ENCODE results near the gene ADGRG3. TPM values are rescaled to one million over a fixed set of nuclear protein-coding genes. Genes with fewer than 3 reads are reported as not detected.

ADGRG3 gene
- total RNA-seq, 1 donor: not detected

GRCh38 chr16:57722651-57723050, 54.5 kb downstream of the ADGRG3 start:
- no peak for TF ChIP-seq CTCF (IDR thresholded peaks at IDR 0.05; ENCODE audit: insufficient read depth, low read depth, low read length)
- H3K4me3 ChIP-seq (ENCODE audit: low read depth, low read length): no peak overlapping the region
- no peak for DNase-seq (ENCODE audit: low read depth)

DNA sequence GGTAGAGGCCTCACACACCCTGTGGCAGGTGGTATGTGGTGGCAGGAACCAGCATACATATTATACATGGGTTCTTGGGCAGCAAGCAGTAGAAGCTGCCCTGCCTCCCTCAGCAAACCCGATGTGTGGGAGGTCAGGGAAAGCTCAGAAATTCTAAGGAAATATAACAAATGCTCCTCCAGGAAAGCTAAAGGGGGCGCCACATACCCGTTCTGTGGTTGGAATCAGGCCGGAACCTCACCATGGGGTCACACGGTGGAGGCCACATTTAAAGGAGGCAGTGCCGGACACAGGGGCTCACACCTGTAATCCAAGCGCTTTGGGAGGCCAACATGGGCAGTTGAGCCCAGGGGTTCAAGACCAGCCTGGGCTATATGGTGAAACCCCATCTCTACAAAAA, 55.1 kb downstream of the ADGRG3 start:
- peak; percentile 37 for TF ChIP-seq CTCF (IDR thresholded peaks at IDR 0.05; ENCODE audit: insufficient read depth, low read depth, low read length)
- DNase-seq (ENCODE audit: low read depth): peak; percentile 18
- H3K4me3 ChIP-seq (ENCODE audit: low read depth, low read length): no peak overlapping the region

GRCh38 chr16:57724531-57724930, 56.4 kb downstream of the ADGRG3 start:
- H3K4me3 ChIP-seq (ENCODE audit: low read depth, low read length): no peak overlapping the region
- no peak for DNase-seq (ENCODE audit: low read depth)
- no peak for TF ChIP-seq CTCF (IDR thresholded peaks at IDR 0.05; ENCODE audit: insufficient read depth, low read depth, low read length)

- DNase-seq (ENCODE audit: low read depth): no peak
- no peak overlapping the region for H3K4me3 ChIP-seq (ENCODE audit: low read depth, low read length)
- TF ChIP-seq CTCF (IDR thresholded peaks at IDR 0.05; ENCODE audit: insufficient read depth, low read depth, low read length): no peak
These were observed 57.0 kb downstream of the ADGRG3 start for GRCh38 chr16:57725151-57725550.

- no peak for TF ChIP-seq CTCF (IDR thresholded peaks at IDR 0.05; ENCODE audit: insufficient read depth, low read depth, low read length)
These were observed 57.4 kb downstream of the ADGRG3 start for GRCh38 chr16:57725554-57725953.

GRCh38 chr16:57725976-57726375, 57.9 kb downstream of the ADGRG3 start:
- no peak for TF ChIP-seq CTCF (IDR thresholded peaks at IDR 0.05; ENCODE audit: insufficient read depth, low read depth, low read length)
- H3K4me3 ChIP-seq (ENCODE audit: low read depth, low read length): no peak overlapping the region
- DNase-seq (ENCODE audit: low read depth): no peak

More at GRCh38 chr16:57725554-57725953, 57.4 kb downstream of the ADGRG3 start:
- no peak for DNase-seq (ENCODE audit: low read depth)
- no peak overlapping the region for H3K4me3 ChIP-seq (ENCODE audit: low read depth, low read length)

DNA sequence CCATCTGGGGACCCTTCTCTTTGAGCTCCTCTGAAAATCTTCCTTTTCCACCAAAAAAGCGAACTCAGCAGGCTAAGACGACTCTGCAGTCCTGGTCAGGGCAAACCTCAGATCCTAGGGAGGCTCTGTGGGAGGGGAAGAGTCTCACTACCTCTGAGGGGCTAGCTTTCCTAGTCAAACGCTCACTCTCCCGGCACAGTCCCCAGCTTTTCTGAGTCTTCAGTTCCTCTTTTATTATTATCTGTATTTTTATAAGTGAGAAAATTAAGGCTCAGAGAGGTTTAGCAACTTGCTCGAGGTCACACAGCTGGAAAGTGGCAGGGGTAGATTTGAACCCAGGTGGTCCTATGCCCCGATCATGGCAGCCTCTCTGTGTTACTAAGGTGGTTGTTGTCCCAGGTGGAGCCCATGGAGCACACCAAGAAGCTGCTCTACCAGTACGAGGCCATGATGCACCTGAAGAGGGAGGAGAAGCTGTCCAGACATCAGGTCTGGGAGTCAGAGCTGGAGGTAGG, 58.4 kb downstream of the ADGRG3 start:
- TF ChIP-seq CTCF (IDR thresholded peaks at IDR 0.05; ENCODE audit: insufficient read depth, low read depth, low read length): no peak
- no peak overlapping the region for H3K4me3 ChIP-seq (ENCODE audit: low read depth, low read length)
- DNase-seq (ENCODE audit: low read depth): no peak

Data from fibroblast of villous mesenchyme (primary cell).